Right atrium auricular region (tissue), 2 donors: ENCODE data around the gene CORIN. TPM values are rescaled to one million over a fixed set of nuclear protein-coding genes. Genes with fewer than 3 reads are reported as not detected.

ENCODE experiments used
- DNase-seq: peaks from one replicate; pipeline ENCODE4 v3.0.0-alpha.2; 2019; ENCODE audit warnings: low spot score
- H3K27ac ChIP-seq, 2 donors: fragments of 200-600 bp; sonication (generic); 1 replicate in 1 of 2; 2 replicates in 1 of 2; pipeline ENCODE4 v1.5.1; 2016 to 2019
- H3K27me3 ChIP-seq, 2 donors: fragments of 200-600 bp; sonication (generic); one replicate each; pipeline versions ENCODE4 v1.5.1 to v1.6.0; 2017 to 2019
- H3K36me3 ChIP-seq: fragments of 200-600 bp; sonication (generic); one replicate; pipeline ENCODE4 v1.5.1; 2016
- H3K4me1 ChIP-seq, 2 donors: fragments of 200-600 bp; sonication (generic); one replicate each; pipeline versions ENCODE4 v1.5.1 to v1.6.0; 2017 to 2019
- H3K4me3 ChIP-seq, 2 donors: fragments of 200-600 bp; sonication (generic); 1 replicate in 1 of 2; 2 replicates in 1 of 2; pipeline ENCODE4 v1.5.1; 2017 to 2019; ENCODE audit warnings: mild to moderate bottlenecking in 1 of 2, moderate library complexity in 1 of 2
- H3K9me3 ChIP-seq, 2 donors: fragments of 200-600 bp; sonication (generic); one replicate each; pipeline ENCODE4 v1.5.1; 2019
- CTCF ChIP-seq, 2 donors: fragments of 200-600 bp; sonication (generic); IDR thresholded peaks; one replicate each; pipeline ENCODE4 v1.5.1; 2019; ENCODE audit warnings: antibody characterized with exemption in 2 of 2
- total RNA-seq, 2 donors: library from RNA; depleted of rRNA; stranded (reverse); fragments of >200 nt; gene quantifications; one replicate each; pipeline ENCODE4 v1.1.0, GENCODE V29; 2016

CORIN gene
- total RNA-seq, 2 donors from 2014 or later: 42.3 to 180 TPM

- H3K4me3 ChIP-seq: no peak overlapping the region
- DNase-seq: no peak
- TF ChIP-seq CTCF (IDR thresholded peaks at IDR 0.05): no peak
- H3K9me3 ChIP-seq: no peaks in the 10 kb centered on the region
- H3K36me3 ChIP-seq: no peaks in the 10 kb centered on the region
- H3K27ac ChIP-seq: peak overlapping the region; percentile 35 to 52
- H3K27me3 ChIP-seq: no peaks in the 10 kb centered on the region
- peaks cover 0 to 20% of the 10 kb centered on the region in 2 donors for H3K4me1 ChIP-seq
Observed at GRCh38 chr4:47733302-47734175, 104.3 kb downstream of the CORIN start.

GRCh38 chr4:47731182-47731581 lies 106.7 kb downstream of the CORIN start:
- TF ChIP-seq CTCF (IDR thresholded peaks at IDR 0.05): no peak
- H3K27ac ChIP-seq: peak overlapping the region in 1 of 2 donors; percentile 29
- no peaks in the 10 kb centered on the region for H3K36me3 ChIP-seq
- H3K4me1 ChIP-seq: peaks cover 0 to 11% of the 10 kb centered on the region in 2 donors
- DNase-seq: no peak
- H3K27me3 ChIP-seq: no peaks in the 10 kb centered on the region
- H3K9me3 ChIP-seq: no peaks in the 10 kb centered on the region
- H3K4me3 ChIP-seq: no peak overlapping the region

GRCh38 chr4:47729131-47729680 lies 108.7 kb downstream of the CORIN start:
- H3K9me3 ChIP-seq: no peaks in the 10 kb centered on the region
- no peaks in the 10 kb centered on the region for H3K27me3 ChIP-seq
- no peak overlapping the region for H3K4me3 ChIP-seq
- TF ChIP-seq CTCF (IDR thresholded peaks at IDR 0.05): no peak
- no peak for DNase-seq
- peaks cover 0 to 9% of the 10 kb centered on the region in 2 donors for H3K4me1 ChIP-seq
- no peaks in the 10 kb centered on the region for H3K36me3 ChIP-seq
- H3K27ac ChIP-seq: peak overlapping the region; percentile 16 to 61

GRCh38 chr4:47721892-47722575 lies 115.8 kb downstream of the CORIN start:
- Histone ChIP-seq H3K27ac (no peak overlapping the region), H3K9me3 (no peaks in the 10 kb centered on the region), H3K4me3 (no peak overlapping the region), H3K4me1 (peaks cover 0 to 8% of the 10 kb centered on the region in 2 donors), H3K36me3 (no peaks in the 10 kb centered on the region), H3K27me3 (no peaks in the 10 kb centered on the region)
- no peak for TF ChIP-seq CTCF (IDR thresholded peaks at IDR 0.05)
- no peak for DNase-seq

- no peak for TF ChIP-seq CTCF (IDR thresholded peaks at IDR 0.05)
- H3K4me3 ChIP-seq: no peak overlapping the region
- no peak overlapping the region for H3K27ac ChIP-seq
- no peaks in the 10 kb centered on the region for H3K9me3 ChIP-seq
- no peaks in the 10 kb centered on the region for H3K36me3 ChIP-seq
- H3K27me3 ChIP-seq: no peaks in the 10 kb centered on the region
- no peak for DNase-seq
- H3K4me1 ChIP-seq: peaks cover 0 to 10% of the 10 kb centered on the region in 2 donors
Observed at GRCh38 chr4:47721485-47721884, 116.4 kb downstream of the CORIN start.
